KG1 (cell line): ENCODE data around the gene CEACAM21.
"Not testable (repeated sequence)": the region's sequence is repeated elsewhere in the genome, so short reads cannot be mapped to it uniquely, and the experiment has no call there.

ENCODE experiments used
- DNase-seq: peaks from one replicate; lab custom pipeline; 2025; lab: John Stamatoyannopoulos, UW

The CEACAM21 gene

DNA sequence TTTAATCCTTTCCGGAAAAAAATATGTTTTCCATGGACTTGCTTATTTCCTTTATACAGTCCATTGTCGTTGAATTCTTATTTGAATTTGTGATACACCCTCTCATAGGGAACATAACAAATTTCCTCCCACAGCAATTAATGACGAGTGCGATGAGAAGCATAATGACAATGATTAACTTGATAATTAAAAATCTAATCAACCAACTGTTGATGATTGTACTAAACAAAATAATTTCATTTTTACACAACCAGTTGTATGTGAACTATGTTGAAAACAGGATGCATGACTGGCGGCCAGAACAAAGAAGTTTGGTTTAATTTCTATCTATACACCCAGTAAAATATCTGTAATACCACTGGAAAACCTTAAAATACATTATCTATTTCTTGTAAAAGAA, 26.1 kb upstream of the CEACAM21 start:
- DNase-seq = no peak

DNA sequence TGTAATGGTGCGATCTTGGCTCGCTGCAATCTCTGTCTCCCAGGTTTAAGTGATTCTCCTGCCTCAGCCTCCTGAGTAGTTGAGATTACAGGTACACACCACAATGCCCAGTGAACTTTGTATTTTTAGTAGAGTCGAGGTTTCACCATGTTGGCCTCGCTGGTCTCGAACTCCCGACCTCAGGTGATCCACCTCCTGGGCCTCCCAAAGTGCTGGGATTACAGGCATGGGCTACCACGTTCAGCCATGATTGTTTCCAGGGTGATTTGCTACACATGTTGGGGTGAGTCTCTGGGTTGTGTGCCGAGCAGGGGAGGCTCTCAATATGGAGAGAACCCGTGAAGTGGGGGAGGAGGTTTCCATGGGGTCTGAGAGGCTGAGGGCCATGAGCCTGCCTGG, 24.8 kb upstream of the CEACAM21 start:
- no peak for DNase-seq

DNA sequence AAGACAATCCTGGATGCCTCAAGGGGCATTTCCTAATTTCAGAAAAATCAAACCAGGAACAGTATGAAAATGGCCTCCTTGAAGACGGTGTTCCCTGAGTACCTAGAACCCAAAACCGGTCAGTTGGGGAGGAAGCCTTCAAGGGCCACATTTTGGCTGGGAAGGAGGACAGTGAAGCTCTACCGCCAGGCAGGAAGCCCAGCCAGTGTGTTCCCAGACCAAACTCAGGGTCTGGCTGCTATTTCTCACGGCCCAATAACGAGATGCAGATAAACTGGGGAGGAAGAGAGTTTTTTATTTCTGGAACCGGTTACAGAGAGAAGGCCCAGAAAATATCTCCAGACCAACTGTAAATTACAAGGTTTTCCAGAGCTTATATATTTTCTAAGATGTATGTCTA, 24.3 kb upstream of the CEACAM21 start:
- no peak for DNase-seq

DNA sequence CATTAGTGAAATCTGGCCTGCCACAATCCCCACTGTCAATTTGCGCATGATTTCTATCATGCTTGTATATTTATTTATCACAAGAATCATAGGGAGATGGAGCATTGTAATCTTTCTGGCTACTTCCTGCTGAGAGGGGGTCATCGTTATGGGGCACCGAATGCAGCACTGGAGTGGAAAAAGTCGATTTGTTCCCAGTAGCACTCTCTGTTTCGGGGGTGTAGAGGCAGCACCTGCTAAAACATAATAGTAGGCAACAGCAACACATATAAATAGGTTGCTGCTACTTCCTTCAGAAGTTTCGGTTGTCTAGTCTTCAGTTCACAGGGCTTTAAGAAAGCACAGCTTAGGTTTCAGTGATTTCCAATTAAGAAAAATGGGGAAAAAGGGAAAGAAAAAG, 23.4 kb upstream of the CEACAM21 start:
- no peak for DNase-seq

DNA sequence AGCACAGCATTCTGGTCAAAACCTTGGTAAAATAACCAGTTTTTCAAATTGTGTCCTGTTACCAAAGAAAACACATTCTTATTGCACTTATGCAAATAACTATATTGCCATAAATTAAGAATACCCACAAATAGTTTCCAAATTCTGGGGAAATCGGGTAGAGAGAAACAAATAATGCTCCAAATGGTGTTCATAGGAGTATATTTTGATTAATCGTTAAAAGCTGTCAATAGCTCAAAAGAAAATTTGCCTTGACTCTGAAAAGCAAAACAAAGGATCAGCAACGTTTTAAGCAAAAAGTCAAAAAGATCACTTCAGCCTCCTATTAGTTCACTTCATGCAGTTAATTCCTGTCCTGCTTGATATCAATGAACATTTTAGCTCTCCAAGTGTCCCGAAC, 22.2 kb upstream of the CEACAM21 start:
- DNase-seq = no peak

DNA sequence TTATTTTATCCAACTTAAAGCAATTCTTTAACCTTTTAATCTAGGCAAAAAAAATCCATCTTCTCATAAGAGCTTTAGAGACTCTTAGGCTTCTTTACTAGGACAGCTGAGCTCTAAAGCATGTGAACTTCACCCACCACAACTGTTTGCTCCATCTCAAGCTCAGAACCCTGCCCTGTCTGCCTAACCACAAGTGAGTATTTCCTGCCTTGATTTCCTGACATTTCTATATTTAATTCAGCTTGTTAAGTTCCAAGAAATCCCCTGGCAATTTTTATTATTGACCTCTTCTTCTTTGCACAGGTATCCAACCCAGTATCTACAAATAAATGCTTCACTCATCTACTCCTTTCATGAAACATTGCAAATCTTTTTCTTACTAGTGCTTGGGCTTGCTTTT, 21.1 kb upstream of the CEACAM21 start:
- DNase-seq = peak; percentile 44

DNA sequence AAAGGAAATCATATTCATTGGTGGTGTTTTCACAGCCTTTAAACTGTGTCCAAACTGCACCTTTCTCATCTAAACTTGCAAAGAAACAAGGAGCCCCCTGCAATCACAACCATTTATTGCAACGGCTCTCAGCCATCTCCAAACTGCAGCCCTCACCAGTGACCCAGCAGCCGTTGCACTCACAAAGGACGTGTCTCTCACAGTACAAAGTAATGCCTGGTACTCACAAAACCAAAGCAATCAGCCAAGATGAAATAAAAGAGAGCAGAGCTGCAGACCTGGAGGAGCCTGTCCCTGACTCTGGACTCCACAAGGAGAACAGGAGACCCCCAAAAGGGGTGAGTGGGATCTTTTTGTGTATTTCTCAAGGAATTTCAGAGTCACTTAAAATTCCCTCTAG, 20.2 kb upstream of the CEACAM21 start:
- DNase-seq = no peak

DNA sequence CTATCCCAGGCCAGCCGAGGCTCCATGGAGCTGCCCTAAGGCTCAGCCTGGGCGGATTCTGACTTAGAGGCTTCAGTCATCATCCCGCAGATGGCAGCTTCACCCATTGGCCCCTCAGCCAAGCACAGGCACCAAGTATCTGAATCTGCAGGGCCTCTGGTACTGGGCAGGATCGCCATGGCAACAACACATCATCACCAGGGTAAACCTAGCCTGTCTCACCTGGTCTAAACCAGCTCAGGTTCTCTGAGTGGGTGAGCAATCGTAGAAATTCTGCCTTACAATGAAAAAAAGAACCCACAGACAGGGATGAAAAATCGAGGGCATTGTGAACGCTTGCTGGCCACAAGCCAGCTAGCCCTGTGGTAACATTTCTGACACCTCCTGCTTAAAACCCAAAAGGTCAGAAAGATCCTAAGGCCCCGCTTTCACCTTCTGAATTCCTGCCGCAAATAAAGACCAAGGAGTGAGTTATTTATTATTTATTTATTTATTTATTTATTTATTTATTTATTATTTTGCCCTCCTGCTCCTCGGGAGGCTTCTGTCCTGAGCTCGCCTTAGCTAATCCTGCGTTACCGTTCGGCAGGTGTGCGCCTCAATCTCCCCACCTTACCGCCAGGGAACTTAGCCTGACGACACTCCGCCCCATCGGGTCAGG, 12.0 kb upstream of the CEACAM21 start:
- no peak for DNase-seq

DNA sequence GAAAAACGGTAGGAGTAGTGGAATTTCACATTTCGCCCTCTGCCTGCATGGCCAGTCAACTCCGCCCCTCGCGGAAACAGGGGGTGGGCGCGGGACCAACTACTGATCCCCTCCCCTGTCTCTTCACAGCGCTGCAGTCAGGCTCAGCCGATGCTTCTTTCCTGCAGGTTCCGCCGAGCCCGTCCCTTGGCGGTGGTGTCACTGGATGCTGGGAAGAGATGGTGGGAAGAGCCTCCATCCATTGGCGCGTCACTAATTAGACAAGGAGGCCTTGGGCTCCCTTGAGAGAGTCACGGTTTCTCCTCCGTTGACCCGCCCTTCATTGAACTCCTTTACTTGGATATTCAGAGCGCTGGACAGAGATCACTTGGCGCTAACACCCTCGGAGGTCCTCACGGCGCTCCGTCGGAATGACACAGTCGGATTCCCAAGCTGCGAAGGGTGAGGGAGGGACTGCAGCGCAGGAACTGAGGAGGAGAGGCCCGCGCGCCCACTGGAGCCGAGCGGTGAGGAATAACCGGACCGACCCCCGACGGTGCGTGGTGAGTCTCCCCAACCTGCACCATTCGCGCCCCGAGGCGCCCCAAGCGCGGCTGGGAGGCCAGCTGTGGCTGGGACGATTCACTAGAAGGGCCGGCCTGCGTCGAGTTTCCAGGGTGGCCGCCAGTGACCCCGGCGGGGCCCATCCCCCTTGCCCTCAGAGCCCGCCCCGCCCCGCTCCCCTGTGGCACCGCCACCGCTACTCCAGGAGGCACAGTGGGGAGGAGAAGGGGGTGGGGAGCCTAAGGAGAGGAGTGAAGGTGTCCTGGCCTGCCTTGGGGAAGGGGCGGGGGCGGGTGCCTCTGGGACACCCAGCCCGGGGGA, 11.2 kb upstream of the CEACAM21 start:
- DNase-seq = no peak

DNA sequence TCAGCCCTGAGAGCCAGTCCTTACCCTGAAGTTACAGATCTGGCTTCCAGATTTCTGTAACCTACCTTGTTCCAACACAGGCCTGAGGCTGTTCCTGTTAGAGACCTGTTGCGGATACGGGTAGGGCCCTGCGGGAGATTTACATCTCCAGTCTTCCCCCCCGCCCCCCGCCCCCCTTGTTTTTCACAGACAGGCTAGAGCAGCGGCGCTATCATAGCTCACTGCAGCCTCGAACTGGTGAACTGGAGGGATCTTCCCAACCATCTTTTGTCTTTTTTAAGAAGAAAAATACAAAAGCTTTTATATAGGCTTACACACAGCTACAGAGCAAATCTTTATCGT, 10.6 kb upstream of the CEACAM21 start:
- DNase-seq = no peak

DNA sequence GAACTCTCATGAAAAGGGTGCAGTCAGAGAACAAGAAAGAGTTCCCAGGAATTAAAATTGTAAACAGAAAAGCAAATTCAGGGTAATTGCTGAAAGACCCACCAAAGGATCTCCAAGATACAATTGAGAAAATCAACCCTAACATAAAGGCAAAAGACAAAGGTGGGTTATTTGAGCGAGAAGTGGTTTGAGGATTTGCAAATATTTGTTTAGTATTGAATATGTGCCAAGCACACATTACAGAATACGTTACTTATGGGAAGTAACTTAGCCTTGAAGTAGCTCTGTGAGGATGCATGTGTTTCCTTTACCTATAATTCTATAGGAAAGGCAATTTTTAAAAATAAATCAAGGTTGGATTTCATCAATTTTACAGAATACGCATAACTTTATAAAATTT, 10.0 kb upstream of the CEACAM21 start:
- no peak for DNase-seq

DNA sequence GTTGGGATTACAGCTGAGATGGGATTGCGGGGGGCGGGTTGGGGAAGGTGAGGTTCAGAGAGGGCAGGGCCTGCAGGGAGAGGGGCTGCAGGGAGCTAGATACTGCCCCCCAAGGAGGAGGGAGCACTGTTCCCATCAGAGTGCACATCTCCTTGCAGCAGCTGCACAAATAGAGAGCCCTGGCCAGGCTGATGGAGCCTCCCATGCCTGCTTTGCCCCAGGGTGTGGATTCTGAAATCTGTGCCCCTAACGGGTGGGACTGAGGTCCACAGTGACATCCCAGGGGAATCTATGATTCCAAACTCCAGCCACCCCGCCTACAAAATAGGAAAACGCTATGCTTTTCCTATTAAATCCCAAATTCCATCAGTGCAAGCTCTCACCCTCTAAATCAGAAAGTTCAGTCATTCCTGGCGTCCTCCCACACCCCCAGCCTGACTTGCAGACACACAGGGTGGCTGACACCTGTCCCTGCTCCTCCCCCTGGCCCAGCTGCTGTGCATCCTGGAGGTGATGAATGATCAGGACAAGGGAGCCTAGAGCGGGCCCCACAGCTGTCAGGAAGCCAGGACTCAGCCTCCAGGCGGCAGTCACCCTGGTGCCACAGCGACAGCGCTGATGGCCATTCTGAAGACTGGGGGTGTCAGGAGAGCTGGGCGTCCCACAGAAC, 6.3 kb upstream of the CEACAM21 start:
- DNase-seq = no peak

DNA sequence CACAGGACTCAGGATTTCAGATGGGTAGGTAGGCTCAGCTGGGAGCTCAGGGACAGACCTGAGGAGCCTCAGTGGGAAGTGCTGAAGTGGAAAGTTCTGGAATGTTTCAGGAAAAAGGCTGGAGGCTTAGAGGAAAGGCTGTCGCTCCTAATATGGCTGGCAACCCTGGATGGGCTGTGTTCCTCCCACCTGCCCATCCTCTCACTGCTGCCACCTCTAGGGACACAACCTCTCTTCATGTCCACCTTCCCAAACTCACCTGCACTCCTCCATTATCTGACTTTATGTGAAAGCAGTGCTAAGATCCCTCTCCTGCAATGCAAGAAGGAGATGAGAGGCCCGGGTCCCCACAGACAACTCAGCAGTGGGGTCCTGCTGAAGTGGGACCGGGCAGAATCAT, 5.8 kb upstream of the CEACAM21 start:
- no peak for DNase-seq

DNA sequence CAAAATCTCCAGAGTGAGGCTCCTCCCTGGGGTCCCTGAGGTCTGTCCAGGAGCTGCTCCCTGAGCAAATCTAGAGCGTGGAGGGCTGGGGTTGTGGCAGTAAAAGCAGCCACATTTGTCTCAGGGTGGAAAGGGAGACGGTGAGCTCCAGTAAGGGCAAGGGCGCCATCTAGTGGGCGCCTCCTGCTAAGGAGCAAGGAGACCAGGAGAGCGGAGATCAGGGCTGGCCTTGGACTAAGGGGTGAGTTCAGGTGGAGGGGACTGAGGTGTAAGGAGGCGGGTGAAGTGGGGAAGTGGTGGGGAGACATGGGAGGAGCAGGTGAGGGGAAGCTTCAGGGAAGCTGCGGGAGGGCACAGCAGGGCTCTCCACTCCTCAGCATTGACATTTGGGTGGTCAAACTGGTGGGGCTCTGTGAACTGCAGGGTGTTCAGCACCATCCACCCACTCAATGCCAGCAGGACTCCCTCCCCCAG, 5.3 kb upstream of the CEACAM21 start:
- DNase-seq = peak; percentile 57

DNA sequence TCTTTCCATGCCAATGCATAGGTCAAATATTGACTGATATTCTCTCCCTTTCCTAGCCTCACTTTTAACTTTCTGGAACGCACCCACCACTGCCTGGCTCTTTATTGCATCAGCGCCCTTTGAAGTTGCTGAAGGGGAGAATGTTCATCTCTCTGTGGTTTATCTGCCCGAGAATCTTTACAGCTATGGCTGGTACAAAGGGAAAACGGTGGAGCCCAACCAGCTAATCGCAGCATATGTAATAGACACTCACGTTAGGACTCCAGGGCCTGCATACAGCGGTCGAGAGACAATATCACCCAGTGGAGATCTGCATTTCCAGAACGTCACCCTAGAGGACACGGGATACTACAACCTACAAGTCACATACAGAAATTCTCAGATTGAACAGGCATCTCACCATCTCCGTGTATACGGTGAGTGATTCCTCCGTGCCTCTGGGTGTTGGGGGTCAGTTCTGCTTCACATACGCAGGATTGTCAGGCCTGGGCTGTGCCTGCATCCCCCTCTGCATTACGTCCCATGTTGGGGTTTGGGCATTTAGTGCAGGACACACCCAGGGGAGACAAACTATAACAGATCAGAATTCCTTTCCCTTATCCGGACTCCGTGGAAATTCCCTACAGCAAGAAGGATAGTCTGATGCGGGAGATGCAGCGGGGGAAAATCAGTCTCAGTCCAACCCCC, 1.3 kb downstream of the CEACAM21 start:
- no peak for DNase-seq

DNA sequence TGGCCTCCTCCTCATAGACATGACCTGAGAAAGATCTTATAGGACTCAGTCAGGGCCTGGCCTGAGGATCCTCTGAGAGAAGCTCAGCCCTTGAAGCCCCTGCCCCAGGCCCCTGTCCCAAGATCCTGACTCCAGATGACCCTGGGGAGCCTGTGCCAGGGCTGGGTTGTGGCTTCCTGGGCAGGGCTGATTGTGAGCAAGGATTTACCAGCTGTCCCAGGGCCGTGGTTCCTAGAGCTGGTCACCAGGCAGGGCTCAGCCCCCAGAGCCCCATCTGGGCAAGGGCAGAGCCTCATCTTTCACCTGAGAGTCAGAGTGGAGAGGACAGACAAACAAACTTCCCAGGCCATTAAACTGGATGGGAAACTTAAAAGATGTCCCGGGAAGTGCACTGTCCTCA, 1.9 kb downstream of the CEACAM21 start:
- no peak for DNase-seq

DNA sequence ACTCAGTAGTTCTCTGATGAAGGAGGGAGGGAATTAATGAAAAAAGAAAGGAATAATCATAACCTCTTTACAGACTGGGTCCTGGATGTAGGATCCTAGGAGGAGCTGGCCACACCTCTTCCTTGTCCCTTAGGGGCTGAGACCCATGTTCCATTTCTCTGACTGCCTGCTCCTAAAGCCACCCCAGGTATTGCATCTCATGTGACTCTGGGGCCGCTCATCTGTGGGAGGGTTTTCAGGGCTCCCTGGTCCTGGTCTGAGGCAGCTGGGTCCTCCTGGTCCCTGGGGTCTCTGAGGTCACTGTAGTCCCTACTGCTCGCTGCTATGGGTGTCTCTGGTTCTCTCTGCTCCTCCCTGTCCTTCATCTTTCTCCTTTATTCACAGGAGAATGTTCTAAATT, 2.9 kb downstream of the CEACAM21 start:
- DNase-seq = no peak

DNA sequence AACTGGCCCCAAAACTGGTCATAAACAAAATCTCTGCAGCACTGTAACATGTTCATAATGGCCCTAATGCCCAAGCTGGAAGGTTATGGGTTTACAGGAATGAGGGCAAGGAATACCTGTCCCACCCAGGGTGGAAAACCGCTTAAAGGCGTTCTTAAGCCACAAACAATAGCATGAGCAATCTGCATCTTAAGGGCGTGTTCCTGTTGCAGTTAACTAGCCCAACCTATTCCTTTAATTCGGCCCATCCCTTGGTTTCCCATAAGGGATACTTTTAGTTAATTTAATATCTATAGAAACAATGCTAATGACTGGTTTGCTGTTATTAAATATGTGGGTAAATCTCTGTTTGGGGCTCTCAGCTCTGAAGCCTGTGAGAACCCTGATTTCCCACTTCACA, 5.1 kb downstream of the CEACAM21 start:
- not testable (repeated sequence) for DNase-seq

DNA sequence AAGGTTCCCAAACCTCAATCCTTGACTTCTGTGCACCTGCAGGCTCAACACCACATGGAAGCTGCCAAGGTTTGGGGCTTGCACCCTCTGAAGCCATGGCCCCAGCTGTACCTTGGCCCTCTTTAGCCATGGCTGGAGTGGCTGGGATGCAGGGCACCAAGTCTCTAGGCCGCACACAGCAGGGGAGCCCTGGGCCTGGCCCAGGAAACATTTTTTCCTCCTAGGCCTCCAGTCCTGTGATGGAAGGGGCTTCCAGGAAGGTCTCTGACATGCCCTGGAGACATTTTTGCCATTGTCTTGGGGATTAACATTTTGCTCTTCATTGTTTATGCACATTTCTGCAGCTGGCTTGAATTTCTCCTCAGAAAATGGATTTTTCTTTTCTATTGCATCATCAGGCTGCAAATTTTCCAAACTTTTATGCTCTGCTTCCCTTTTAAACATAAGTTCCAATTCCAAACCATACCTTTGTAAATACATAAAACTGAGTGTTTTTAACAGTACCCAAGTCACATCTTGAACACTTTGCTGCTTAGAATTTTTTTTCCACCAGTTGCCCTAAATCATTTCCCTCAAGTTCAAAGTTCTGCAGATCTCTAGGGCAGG, 6.7 kb downstream of the CEACAM21 start:
- not testable (repeated sequence) for DNase-seq

DNA sequence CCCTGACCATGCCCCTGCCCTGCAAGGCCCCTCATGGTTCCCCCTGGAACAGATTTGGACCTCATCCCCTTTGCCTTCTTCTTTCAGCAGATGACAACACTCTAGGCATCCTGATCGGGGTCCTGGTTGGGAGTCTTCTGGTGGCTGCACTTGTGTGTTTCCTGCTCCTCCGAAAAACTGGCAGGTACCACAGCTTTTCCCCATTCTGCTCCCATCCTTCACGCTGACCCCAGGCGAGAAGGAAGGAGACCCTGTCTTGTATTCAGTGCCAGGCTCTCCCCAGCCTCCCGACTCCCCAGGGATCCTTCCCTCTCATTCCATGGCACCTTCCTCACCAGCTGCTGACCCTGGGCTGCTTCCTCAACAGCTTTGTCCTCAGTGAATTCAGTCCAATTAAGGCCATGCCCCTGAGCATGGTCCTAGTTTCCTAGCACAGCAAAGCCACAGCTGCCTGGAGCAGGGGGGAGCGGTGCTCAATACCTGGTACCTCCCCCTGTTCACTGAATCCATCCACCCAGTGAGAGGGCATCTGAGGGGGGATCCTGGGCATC, 8.4 kb downstream of the CEACAM21 start:
- no peak for DNase-seq

DNA sequence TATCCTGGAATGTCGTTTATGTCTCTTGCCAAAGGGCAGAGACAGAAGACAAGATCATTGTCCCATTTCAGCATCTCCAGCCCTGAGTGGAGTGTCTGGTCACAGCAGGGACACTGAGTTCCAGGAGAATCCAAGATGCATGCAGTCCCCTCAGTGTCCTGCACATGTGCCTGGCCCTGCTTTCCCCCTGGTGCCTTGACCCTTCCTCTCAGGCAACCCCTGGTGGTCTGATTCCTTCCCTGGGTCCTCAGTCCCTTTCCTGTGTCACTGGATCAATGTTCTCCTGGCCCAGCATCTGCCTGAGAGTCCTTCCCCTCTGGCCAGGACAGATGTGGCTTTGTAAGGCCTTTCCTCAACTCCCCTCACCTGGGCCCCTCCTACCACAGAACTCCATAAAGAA, 9.0 kb downstream of the CEACAM21 start:
- no peak for DNase-seq

DNA sequence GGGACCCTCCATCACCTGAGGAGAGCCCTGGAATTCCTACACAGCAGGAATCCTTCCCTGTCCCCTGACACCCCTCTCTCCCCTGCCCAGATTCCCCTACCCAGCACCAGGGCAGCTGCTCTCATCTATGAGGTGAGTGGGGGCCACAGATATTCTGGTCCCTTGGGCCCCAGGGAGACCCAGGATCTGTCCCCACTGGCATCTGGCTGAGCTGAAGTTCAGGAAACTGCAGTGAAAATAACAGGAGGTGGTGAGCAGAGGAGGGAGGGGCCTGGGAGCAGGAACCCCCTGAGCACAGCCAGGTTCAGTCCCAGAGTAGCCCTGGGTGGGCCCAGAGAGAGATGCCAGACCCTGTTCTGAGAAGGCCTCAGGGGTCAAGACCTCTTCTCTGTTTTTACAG, 10.1 kb downstream of the CEACAM21 start:
- no peak for DNase-seq
